HEK293 (cell line): ENCODE results near the gene NSD1.

Source experiments
- CTCF ChIA-PET: fragments of 350-600 bp; formaldehyde crosslinking; extraction: SDS; loops from one replicate; lab custom pipeline; 2021; ENCODE audit warnings: antibody characterized with exemption; lab: Yijun Ruan, JAX
- POLR2A ChIA-PET: fragments of 300-600 bp; formaldehyde crosslinking; extraction: SDS; loops from one replicate; lab custom pipeline; 2020; ENCODE audit warnings: antibody characterized with exemption, inconsistent platforms; lab: Yijun Ruan, JAX
- H3K27ac ChIP-seq: fragments of 200-500 bp; sonication (Bioruptor generic); 2 replicates; pipeline ENCODE4 v1.5.1; 2014; ENCODE audit warnings: low read depth, low read length, control low read depth, inconsistent platforms; ENCODE audit errors: extremely low read depth
- H3K36me3 ChIP-seq, 2 experiments: fragments of 200-500 bp in 1 of 2; sonication (Bioruptor generic) in 1 of 2; 1 replicate in 1 of 2; 2 replicates in 1 of 2; pipeline ENCODE4 v1.5.1; 2014 to 2017; ENCODE audit warnings: inconsistent platforms in 2 of 2, low read length in 2 of 2; ENCODE audit not compliant: control insufficient read depth in 2 of 2, insufficient read depth in 1 of 2
- H3K4me1 ChIP-seq: fragments of 200-500 bp; sonication (Bioruptor generic); 2 replicates; pipeline ENCODE4 v1.5.1; 2014; ENCODE audit warnings: mild to moderate bottlenecking, low read length, inconsistent platforms; ENCODE audit not compliant: control insufficient read depth, insufficient read depth
- H3K4me3 ChIP-seq: 2 replicates; pipeline ENCODE4 v1.5.1; 2011; ENCODE audit warnings: low read depth, mild to moderate bottlenecking, control low read depth, low read length, moderate library complexity
- H3K9me3 ChIP-seq: fragments of 200-500 bp; sonication (Bioruptor generic); 2 replicates; pipeline ENCODE4 v1.5.1; 2014; ENCODE audit warnings: low read depth, low read length, inconsistent platforms; ENCODE audit not compliant: control insufficient read depth, insufficient read depth
- CTCF ChIP-seq: fragments of 450-650 bp; formaldehyde crosslinking; IDR thresholded peaks from 2 replicates; pipeline ENCODE4 v1.5.1; 2016; ENCODE audit warnings: missing biosample characterization, missing genetic modification characterization
- GFI1B ChIP-seq: fragments of 450-650 bp; formaldehyde crosslinking; IDR thresholded peaks from 2 replicates; pipeline ENCODE4 v1.5.1; 2016; ENCODE audit warnings: missing biosample characterization, missing genetic modification characterization
- GLIS2 ChIP-seq: fragments of 450-650 bp; formaldehyde crosslinking; IDR thresholded peaks from 2 replicates; pipeline ENCODE4 v1.5.1; 2016; ENCODE audit warnings: missing biosample characterization, missing genetic modification characterization
- IKZF3 ChIP-seq: fragments of 450-650 bp; IDR thresholded peaks from 2 replicates; pipeline ENCODE4 v1.5.0; 2018; ENCODE audit warnings: missing biosample characterization, mild to moderate bottlenecking, missing genetic modification characterization, moderate library complexity
- INSM2 ChIP-seq: fragments of 450-650 bp; formaldehyde crosslinking; IDR thresholded peaks from 2 replicates; pipeline ENCODE4 v1.5.1; 2016; ENCODE audit warnings: missing biosample characterization, missing genetic modification characterization
- KLF10 ChIP-seq: fragments of 450-650 bp; IDR thresholded peaks from 2 replicates; pipeline ENCODE4 v1.5.1; 2018; ENCODE audit warnings: missing biosample characterization, mild to moderate bottlenecking, missing genetic modification characterization
- KLF17 ChIP-seq: fragments of 450-650 bp; formaldehyde crosslinking; IDR thresholded peaks from 2 replicates; pipeline ENCODE4 v1.5.1; 2016; ENCODE audit warnings: missing biosample characterization, missing genetic modification characterization
- MYNN ChIP-seq: fragments of 450-650 bp; formaldehyde crosslinking; IDR thresholded peaks from 2 replicates; pipeline ENCODE4 v1.5.1; 2016; ENCODE audit warnings: missing biosample characterization, missing genetic modification characterization, borderline replicate concordance
- SALL2 ChIP-seq: fragments of 450-650 bp; formaldehyde crosslinking; IDR thresholded peaks from 2 replicates; pipeline ENCODE4 v1.5.0; 2017; ENCODE audit warnings: missing biosample characterization, mild to moderate bottlenecking, missing genetic modification characterization, borderline replicate concordance
- SCRT2 ChIP-seq: fragments of 450-650 bp; formaldehyde crosslinking; IDR thresholded peaks from 2 replicates; pipeline ENCODE4 v1.5.1; 2016; ENCODE audit warnings: missing biosample characterization, missing genetic modification characterization
- SP3 ChIP-seq: fragments of 450-650 bp; formaldehyde crosslinking; IDR thresholded peaks from 2 replicates; pipeline ENCODE4 v1.5.1; 2016; ENCODE audit warnings: missing biosample characterization, missing genetic modification characterization
- ZBTB21 ChIP-seq: fragments of 450-650 bp; formaldehyde crosslinking; IDR thresholded peaks from 2 replicates; pipeline ENCODE4 v1.5.1; 2017; ENCODE audit warnings: missing biosample characterization, missing genetic modification characterization
- ZBTB26 ChIP-seq: fragments of 450-650 bp; formaldehyde crosslinking; optimal IDR thresholded peaks from 2 replicates; pipeline ENCODE3; 2016; ENCODE audit warnings: missing biosample characterization, mild to moderate bottlenecking, missing genetic modification characterization
- ZFHX2 ChIP-seq: fragments of 450-650 bp; formaldehyde crosslinking; conservative IDR thresholded peaks from 2 replicates; pipeline ENCODE4 v1.5.1; 2016; ENCODE audit warnings: missing biosample characterization, missing genetic modification characterization
- ZNF121 ChIP-seq: fragments of 450-650 bp; formaldehyde crosslinking; IDR thresholded peaks from 2 replicates; pipeline ENCODE4 v1.5.1; 2016; ENCODE audit warnings: missing biosample characterization, missing genetic modification characterization
- ZNF155 ChIP-seq: fragments of 450-650 bp; formaldehyde crosslinking; IDR thresholded peaks from 2 replicates; pipeline ENCODE4 v1.5.1; 2016; ENCODE audit warnings: missing biosample characterization, missing genetic modification characterization
- ZNF157 ChIP-seq: fragments of 450-650 bp; formaldehyde crosslinking; IDR thresholded peaks from 2 replicates; pipeline ENCODE4 v1.5.1; 2016; ENCODE audit warnings: missing biosample characterization, missing genetic modification characterization
- ZNF19 ChIP-seq: fragments of 450-650 bp; formaldehyde crosslinking; IDR thresholded peaks from 2 replicates; pipeline ENCODE4; 2016; ENCODE audit warnings: missing biosample characterization, missing genetic modification characterization, low read depth
- ZNF248 ChIP-seq: fragments of 450-650 bp; formaldehyde crosslinking; IDR thresholded peaks from 2 replicates; pipeline ENCODE4 v1.5.1; 2017; ENCODE audit warnings: missing biosample characterization, missing genetic modification characterization
- ZNF513 ChIP-seq: fragments of 450-650 bp; IDR thresholded peaks from 2 replicates; pipeline ENCODE4 v1.5.1; 2018; ENCODE audit warnings: missing biosample characterization, missing genetic modification characterization
- ZNF639 ChIP-seq: fragments of 450-650 bp; formaldehyde crosslinking; IDR thresholded peaks from 2 replicates; pipeline ENCODE4 v1.5.1; 2016; ENCODE audit warnings: missing biosample characterization, missing genetic modification characterization
- ZNF645 ChIP-seq: fragments of 450-650 bp; formaldehyde crosslinking; IDR thresholded peaks from 2 replicates; pipeline ENCODE4; 2016; ENCODE audit warnings: missing biosample characterization, missing genetic modification characterization
- ZNF830 ChIP-seq: fragments of 450-650 bp; IDR thresholded peaks from 2 replicates; pipeline ENCODE4 v1.5.0; 2018; ENCODE audit warnings: missing biosample characterization, missing genetic modification characterization, low read depth, mild to moderate bottlenecking, moderate library complexity
- ZXDB ChIP-seq: fragments of 450-650 bp; formaldehyde crosslinking; IDR thresholded peaks from 2 replicates; pipeline ENCODE4 v1.5.1; 2016; ENCODE audit warnings: missing biosample characterization, missing genetic modification characterization

NSD1 gene

GRCh38 chr5:177288191-177288590, 154.6 kb downstream of the NSD1 start:
- Histone ChIP-seq H3K36me3 (peaks cover 67 to 86% of the 10 kb centered on the region in 2 experiments), H3K4me1 (no peaks in the 10 kb centered on the region), H3K9me3 (no peaks in the 10 kb centered on the region), H3K4me3 (no peak overlapping the region), H3K27ac (no peak overlapping the region)
- TF ChIP-seq ZNF19 (tag by site-specific recombination), result no peak
- TF ChIP-seq ZXDB (tag by site-specific recombination), result no peak
- TF ChIP-seq ZNF157 (tag by site-specific recombination), result no peak
- no peak for TF ChIP-seq GFI1B
- no peak for TF ChIP-seq IKZF3 (tag by site-specific recombination)
- TF ChIP-seq MYNN (tag by site-specific recombination), result no peak
- TF ChIP-seq SALL2, result no peak
- TF ChIP-seq ZNF645, result no peak
- no peak for TF ChIP-seq SP3 (tag by site-specific recombination)
- TF ChIP-seq ZNF121 (tag by site-specific recombination), result no peak
- TF ChIP-seq ZNF248, result no peak
- no peak for TF ChIP-seq ZNF513 (tag by site-specific recombination)
- no peak for TF ChIP-seq ZNF155 (tag by site-specific recombination)
- no peak for TF ChIP-seq ZBTB21
- TF ChIP-seq ZBTB26 (tag by site-specific recombination), result no peak
- TF ChIP-seq ZNF639 (tag by site-specific recombination), result no peak
- POLR2A ChIA-PET, result no interaction called here
- CTCF ChIA-PET, result interaction anchor here (0.6 kb wide), 1 partner anchor 710 kb away, joined by 3 read pairs; no protein-coding TSS in a partner anchor

- POLR2A ChIA-PET, result no interaction called here
- H3K4me1 ChIP-seq, result no peaks in the 10 kb centered on the region
- no peak overlapping the region for H3K4me3 ChIP-seq
- H3K27ac ChIP-seq, result no peak overlapping the region
- H3K36me3 ChIP-seq, result peaks cover 50 to 90% of the 10 kb centered on the region in 2 experiments
- no peaks in the 10 kb centered on the region for H3K9me3 ChIP-seq
- CTCF ChIA-PET, result no interaction called here
- TF ChIP-seq ZNF830 (no peak), ZFHX2 (no peak), GLIS2 (tag by site-specific recombination) (no peak), CTCF (tag by site-specific recombination) (no peak), KLF10 (no peak), INSM2 (no peak), SCRT2 (no peak), KLF17 (tag by site-specific recombination) (no peak)
These were observed 157.4 kb downstream of the NSD1 start for GRCh38 chr5:177290816-177291596.
